Sciatic nerve (tissue), 2 donors: ENCODE results near the gene PELO. TPM values are rescaled to one million over a fixed set of nuclear protein-coding genes. Genes with fewer than 3 reads are reported as not detected.
A peak's percentile ranks its signal among the peaks of the same experiment; 100 is the strongest.

Experiments used
- ATAC-seq: fragments of 200-7000 bp; cut with Tn5 transposase; one replicate; pipeline ENCODE4 v1.9.1; 2020; ENCODE audit warnings: mild to moderate bottlenecking, moderate library complexity
- DNase-seq: peaks from one replicate; pipeline ENCODE4 v3.0.0-alpha.2; 2020; ENCODE audit warnings: low spot score
- intact Hi-C: fragments of 100-400 bp; cut with DNase I; formaldehyde crosslinking; loops from one replicate; pipeline ENCODE4 v1.14.2; 2022
- total RNA-seq: library from RNA; stranded (reverse); fragmentation: NEBNext Ultra II Directional; extraction: Animal tissue kit (Norgen Biotek cat#: 25700); gene quantifications from one replicate; pipeline ENCODE4 v1.2.1, GENCODE V29; 2021
- donor health status: DM: no; HTN: no; CAD: no.
- donor health status: DM: no; HTN: no; CAD: no.

Gene PELO
- total RNA-seq, 1 donor from 2014 or later, result 48.9 TPM

DNA sequence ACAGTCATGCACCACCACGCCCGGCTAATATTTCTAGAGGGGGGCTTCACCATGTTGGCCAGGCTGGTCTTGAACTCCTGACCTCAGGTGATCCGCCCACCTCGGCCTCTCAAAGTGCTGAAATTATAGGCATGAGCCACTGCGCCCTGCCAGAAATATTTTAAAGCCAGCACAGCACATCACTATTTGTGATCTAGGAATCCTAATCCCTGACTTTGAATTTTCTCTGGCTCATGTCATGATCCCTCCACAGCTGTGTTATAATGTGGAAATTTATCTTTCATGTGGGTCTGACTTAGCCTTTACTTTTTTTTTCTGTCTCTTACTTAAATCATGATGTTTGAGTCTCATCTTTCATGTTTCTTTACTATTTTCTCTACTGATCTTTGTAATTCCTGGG is 18.7 kb upstream of the PELO start:
- DNase-seq (no peak), ATAC-seq (no peak)

DNA sequence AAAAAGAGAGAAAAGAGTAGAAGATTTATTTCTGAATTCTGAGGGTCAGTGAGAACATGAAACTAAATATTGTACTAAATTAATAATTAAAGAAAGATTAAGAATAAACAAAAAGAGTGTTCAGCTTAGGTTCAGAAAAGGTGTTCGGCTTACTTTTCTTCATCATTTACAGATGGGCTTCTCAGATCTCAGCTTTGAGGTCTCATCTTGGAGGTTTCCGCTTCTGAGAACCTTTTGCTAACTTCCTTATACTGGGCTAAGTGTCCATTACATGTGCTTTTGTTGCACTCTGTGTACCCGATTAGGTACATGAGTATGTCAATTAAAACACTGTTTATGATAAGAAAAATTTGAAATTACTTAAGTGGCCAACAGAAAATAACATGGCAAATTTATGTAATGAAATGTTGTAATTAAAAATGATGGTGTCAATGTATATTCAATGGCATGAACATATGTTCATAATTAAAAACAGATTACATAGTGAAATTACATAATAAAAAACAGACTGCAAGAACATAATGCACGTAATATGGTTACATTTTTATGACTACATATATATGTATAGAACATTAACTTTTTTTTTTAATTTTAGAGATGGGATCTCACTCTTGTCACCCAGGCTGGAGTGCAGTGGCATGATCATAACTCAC is 17.3 kb upstream of the PELO start:
- intact Hi-C loops, result no loop called here
- no peak for DNase-seq
- ATAC-seq, result no peak

More for the DNA sequence above, 18.7 kb upstream of the PELO start:
- intact Hi-C loops, result no loop called here

DNA sequence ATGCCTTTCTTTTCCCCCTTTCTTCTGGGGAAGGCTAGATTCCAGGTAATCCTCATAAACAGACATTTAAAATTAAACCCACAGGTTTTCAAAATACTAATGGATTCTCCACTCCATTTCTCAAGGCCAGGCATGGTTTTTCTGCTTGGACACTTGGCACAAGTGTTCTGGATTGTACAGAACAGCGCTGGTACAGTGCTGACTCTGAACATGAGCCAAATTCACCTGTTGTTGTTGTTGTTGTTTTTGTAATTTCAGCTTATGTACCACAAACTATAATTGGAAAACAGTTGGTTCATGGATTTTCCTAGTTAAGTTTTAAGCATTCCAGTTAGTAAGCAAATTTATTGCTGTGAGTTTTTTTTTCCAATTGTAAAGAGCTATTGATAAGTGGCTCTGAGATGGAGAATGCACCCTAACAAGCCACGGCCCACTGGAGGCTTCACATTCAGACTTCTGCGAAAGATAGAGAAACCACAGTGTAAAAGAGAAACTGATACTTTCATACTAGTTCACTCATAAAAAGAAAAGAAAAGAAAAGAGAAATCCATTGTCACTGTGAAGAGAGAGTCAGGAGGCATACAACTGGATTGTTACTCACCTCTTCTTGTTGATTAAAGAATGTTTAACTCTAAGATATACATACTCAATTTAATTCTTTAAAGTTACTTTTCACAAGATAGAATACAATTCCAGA is 16.2 kb upstream of the PELO start:
- DNase-seq, result no peak
- intact Hi-C loops, result no loop called here
- ATAC-seq, result no peak

DNA sequence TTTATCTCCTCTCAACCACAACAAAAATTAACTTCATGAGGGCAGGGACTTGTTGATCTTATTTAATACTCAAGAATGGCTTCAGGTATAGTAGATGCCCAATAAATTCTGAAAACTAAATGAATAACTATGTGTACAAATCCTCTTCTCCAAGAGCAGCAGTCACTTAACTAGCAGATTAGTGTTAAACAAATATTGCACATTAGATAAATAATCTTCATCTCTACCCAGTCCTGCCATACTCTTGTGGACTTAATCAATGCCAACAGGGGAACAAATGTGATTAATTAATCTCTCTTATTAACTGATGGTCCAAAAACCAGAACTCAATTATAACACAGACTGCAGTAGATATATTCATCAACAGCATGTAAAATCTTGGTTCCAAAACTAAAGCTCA is 15.0 kb upstream of the PELO start:
- ATAC-seq, result no peak
- DNase-seq, result no peak
- intact Hi-C loops, result no loop called here

DNA sequence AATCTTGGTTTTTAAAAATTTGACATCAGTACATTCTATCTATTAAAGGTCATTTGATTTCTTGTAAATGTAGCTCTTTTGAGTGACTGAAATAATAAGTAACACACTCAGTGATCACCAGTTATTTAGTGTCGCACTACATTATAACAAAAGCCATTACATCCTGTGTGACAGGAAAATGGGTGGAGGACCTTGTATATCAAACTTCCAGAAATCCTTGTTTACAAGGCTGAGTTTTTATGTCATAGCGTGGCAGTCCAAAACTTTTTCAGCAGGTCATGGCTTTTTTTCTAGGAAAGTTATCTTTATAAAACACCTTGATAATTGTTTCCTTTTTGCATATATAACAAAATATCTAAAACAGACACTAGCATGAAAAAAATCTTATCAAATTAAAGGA is 14.4 kb upstream of the PELO start:
- ATAC-seq, result no peak
- no peak for DNase-seq
- intact Hi-C loops, result no loop called here

DNA sequence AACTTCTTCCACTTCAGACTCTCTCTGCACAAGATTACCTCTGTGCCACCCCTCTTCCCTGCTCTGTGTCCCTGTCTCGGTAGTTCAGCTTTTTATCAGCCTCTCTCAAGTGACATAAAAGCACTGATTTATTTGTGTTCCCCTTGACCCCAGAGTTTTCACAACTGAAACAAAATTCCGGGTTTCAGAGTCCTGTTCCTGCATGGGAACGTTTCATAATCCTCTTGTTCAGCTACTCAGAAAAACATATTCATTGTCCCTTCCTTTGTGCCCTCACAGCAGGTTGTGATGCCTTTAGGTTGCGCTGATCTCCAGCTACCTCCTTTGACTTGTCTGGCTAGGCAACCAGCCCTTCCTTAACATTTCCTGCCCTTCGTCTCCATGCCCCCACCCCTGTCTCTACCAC is 13.7 kb upstream of the PELO start:
- ATAC-seq, result no peak
- intact Hi-C loops, result no loop called here
- DNase-seq, result no peak

DNA sequence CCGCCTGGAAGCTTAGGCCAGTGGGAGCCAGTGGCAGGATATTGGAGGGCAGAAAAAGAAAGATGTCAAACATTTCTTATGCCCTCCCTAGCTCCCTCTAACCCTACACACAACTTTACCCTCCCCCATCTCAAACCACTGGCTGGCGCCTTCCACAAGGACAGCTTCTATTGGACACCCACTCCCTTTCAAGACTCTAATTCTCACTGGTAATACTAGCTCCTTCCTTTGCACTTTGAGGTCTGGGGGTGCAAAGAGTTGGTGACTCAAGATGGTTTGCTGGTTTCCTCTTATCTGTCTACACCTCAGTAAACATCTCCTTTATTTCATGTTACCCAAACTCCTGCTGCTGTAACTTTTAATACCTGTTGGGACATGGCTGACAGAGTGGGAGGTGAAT is 11.6 kb upstream of the PELO start:
- ATAC-seq (no peak), DNase-seq (no peak)
- intact Hi-C loops, result no loop called here

DNA sequence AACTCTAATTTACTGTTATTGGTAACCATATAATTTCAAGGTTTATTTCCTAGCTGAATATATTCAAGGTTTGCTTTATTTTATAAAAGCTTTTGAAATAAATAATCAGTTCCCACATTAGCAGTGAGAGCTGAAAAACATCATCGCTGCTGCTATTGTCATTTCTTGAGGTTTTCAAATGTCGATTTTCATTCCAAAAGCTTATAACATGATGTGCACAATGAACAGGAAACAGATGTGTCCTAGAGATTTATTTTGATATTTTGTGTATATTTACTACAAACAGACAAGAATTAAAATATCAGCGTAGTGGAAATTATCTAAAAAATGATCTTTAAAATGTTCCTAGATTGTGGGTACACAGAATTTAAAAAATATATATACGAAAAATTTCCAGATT is 10.5 kb upstream of the PELO start:
- intact Hi-C loops, result no loop called here
- ATAC-seq (no peak), DNase-seq (no peak)

DNA sequence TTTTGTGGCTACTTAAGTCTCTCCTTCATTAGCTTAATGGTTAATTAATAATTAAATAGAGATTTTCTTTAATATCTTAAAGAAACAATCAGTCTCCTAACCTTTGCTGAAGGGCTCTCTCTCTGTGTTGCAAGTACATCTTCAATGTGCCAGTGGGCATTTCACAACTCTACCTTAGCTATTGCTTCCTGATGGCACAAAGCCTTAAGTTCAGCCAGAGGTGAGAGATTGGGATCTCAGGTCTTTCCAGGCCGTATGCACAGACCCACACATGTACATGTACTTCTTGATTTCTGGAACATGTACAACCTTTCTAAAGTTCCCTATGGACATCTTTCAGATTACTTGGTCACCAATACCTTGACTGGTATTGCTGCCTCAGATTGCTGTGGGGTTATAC is 8.9 kb upstream of the PELO start:
- ATAC-seq (no peak), DNase-seq (no peak)
- intact Hi-C loops, result no loop called here

DNA sequence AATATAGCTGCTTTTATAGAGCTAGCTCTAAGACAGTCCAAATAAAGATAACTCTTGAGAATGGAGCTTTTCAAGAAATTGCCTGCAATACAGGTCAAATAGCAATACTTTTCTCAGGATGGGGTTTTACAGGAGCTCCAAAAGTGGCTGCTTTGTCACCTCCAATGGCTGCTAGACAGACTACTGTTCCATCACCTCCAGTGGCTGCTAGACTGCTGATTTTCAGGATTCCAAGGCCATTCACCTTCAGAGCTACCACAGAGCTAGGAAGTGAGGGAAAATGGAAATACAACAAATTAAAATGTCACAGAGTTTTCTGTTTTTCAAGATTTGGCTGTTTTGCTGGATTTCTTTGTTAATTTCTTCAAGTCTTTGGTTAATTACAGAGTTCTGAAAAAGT is 8.5 kb upstream of the PELO start:
- DNase-seq (no peak), ATAC-seq (no peak)
- intact Hi-C loops, result no loop called here

DNA sequence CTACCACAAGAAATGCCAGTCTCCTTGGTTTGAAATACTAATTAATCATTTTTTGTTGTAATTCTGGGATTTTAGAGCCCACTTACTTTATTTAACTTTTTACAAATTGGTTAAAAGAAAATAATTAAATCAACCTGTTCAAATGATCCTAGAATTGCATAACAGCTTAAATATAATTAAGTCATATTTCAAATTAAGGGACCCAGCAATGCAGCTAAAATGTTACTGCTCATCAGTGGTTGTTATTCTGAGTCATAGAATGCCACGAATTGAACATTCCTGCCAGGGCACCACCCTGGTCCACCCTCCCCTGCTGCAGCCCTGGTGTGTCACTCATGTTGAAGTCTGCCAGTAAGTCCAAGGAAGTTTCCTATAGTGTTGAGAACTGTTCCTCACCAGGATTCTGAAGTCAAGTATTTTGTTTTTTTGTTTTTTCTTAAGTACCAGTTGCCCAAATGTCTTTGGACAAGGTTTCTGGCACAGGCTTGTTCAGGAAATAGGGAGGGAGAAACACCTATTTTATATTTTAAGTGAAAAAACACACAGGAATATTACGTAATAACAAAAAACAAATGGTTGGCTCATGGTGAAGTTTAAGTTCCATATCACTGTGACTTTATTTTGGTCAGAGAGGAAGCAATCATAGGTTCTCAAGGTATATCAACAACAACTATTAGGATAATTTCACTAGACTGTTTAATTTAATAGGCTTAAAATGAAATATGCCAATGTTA is 4.3 kb upstream of the PELO start:
- intact Hi-C loops, result no loop called here
- ATAC-seq (no peak), DNase-seq (no peak)

DNA sequence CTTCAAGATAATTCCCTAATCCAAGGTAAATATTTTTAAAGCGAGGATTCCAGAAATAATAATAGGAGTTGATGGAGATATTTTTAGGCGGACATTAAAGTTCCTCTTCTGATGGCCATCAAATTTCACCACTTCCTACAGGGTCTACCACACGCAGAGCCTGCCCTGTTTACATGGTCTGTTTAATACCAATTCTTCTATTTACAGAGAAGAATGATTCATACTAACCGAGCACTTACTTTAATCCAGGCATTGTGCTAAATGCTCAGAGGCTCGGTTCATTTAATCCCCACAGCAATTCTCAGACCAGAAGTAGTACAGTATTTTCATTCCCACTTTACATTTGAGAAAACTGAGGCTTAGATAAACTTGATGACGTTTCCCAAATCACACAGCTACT is 3.0 kb upstream of the PELO start:
- intact Hi-C loops, result no loop called here
- DNase-seq (no peak), ATAC-seq (no peak)

DNA sequence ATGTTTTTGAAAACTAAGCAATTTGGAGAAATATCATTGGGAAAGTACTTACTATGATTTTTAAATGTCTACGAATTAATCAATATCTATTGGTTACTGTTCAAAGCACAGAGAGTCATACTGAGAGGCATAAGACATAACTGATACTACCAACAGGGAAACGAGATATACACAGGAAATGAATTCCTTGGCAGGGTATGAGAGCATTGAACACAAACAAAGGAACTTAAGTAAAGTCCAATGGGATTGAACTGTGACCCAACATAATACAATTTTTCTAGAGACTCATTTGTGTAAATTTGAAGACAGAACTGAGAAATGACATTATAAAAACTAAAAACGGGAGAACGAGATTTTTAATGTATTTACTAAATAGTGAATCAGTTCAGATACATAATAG is 1.3 kb upstream of the PELO start:
- intact Hi-C loops, result no loop called here
- ATAC-seq, result no peak
- DNase-seq, result no peak

DNA sequence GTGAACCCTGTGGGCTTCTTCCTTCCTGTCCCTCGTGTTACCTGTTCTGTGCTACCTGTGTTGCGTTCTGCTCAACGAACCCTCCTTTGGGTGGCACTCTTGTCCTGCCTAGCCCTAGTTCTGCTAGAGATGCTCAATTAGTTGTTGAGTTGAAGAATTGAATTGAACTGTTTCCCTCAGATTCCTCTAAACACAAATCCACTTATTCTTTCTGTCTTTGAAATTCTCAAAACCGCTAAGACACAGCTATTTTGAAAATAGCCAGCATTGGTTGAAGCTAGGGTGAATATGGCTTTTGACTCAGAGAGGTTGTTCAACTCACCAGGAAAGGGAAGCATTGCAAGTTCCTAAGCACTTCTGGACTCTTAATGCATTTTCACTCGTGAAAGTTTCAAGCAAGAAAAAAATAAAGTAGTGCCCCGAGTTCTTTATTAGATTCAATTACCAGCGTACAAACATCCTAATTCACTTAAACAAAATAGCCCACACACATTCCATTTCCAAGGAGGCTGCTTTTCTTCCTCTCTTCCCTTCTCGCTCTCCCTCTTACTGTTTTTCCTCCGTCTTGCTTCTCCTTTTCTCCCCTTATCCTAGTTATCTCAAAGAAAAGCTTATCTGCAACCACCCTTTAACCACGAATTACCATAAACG is 642 bp upstream of the PELO start:
- DNase-seq, result no peak
- intact Hi-C loops, result no loop called here
- peak; percentile 65 for ATAC-seq

DNA sequence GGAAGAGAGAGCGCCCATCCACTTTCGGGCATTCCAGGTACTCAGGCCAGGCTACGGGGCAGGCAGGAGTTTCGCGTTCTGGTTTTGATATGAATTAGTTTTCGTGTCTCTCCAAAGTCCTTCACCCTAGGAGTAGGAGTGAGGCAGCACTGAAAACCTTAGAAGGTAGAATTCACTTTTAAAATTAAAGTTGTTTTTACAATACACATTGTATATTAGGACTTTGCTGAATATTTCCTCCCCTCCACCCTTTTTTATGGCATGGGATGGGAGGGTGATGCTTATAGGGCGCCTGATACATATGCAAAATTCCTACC is 747 bp downstream of the PELO start:
- intact Hi-C loops, result no loop called here
- no peak for DNase-seq
- no peak for ATAC-seq

DNA sequence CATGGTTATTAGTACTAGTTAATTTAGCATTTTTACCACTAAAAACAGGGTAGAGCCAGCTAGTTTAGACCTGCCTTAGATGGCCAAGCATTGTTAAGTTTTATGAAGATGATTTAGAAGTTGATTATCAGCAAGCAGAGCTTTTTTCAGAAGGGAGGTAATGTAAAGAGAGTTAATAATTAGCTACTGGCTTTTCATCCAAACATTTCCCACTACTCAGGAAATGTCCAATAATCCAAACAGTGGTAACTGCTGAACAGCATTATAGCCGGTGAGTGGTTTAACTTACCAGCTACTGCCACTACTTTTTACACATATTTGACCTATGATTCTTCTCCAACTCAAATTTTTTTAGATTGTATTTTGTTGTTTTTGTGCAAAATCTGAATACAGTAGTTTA is 1.7 kb downstream of the PELO start:
- ATAC-seq, result no peak
- DNase-seq, result no peak
- intact Hi-C loops, result no loop called here

DNA sequence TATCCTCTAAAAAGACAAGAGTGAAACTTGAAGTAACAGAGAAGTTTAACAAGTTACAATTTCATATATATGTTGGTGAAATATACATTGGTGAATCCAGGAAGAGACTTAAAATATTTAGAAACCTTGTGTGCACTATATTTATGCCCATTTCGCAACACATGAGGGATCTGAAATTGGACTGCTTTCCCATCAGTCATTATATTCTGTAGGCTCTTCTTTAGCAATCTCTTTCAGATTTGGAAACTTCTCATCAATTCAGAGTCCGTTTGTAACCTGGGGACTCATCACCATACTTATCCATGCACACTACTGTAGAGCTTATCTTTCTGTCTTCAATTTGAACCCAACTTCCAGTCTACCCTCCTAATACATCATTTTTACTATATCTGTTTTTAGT is 2.1 kb downstream of the PELO start:
- no peak for DNase-seq
- intact Hi-C loops, result no loop called here
- ATAC-seq, result no peak

DNA sequence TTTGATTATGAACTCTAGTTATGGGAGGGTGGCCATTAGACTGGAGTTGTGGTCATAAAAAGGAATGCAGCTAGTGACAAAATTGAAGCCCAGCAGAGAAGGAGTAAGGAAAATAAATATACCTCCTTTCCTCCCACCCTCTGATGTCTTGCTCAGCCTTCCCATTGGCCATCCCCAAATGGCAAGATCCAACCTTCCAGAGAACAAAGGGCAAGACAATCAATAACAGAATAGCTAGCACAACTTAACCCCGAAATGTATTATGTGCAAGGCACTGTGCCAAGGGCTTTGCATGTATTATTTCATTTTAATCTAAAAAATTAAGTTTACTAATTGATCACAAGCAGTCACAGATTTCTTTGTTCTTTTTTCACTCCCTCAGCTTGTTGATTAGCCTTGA is 3.6 kb downstream of the PELO start:
- no peak for ATAC-seq
- intact Hi-C loops, result no loop called here
- DNase-seq, result no peak

DNA sequence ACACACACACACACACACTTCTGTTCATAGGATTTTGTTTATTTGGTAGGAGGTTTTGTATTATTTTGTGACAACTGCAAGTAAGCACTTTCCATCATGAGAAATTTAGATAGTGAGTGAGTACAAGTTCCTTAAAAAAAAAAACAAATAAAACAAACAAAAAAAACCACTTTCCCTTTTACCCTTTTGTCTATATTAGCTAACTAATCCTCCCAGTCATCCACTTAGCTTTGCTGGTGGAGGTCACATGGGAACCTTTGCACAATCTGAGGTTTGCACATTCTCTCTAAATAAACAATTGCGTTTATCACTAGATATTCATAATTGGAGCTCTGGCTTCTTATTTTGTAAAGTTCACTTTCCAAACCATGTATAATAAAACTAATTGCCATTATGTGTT is 6.8 kb downstream of the PELO start:
- DNase-seq (no peak), ATAC-seq (peak; percentile 29)
- intact Hi-C loops, result no loop called here

DNA sequence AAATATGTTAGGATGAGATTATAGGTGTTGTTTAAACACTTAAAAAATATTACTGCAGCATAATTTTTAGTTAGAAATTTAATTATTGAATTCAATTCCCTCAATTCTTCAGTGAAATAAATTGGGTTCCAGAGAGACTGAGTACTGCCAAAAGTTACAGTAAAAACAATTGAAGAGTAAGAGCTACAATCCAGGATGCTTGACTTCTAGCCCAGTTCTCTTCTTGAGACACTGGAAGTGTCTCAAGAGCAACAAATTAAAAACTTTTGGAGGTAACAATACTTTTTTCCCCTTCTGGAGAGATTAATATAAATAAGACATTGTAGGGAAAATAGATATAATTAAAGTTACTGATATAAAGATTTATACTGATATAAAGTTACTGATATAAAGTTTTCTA is 8.3 kb downstream of the PELO start:
- DNase-seq (no peak), ATAC-seq (no peak)
- intact Hi-C loops, result no loop called here
